ENCODE results near the gene ILF2. TPM values are rescaled to one million over a fixed set of nuclear protein-coding genes. Genes with fewer than 3 reads are reported as not detected.

The ILF2 gene
- total and polyA plus RNA-seq, 2 of the 13 experiments (the other 11 are each of a cell fraction or from before 2014, with no cell fraction given): 292 to 366 TPM

DNA sequence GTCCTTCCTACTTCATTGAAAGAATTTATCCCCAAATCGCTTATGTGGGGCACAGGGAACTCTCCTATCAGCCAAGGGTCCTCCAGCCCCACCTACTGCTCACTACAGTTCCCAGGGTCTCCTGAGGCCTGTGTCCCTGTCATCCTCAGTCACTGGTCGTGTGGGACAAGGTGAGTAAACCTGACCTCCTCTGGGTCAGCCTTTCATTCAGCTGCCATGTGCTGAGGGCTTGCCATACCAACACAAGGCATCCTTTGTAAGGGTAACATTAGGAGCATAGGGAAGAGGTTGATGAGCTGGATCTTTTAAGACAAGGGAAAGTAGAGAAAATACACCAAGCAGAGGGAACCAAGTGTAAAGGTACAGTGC lies 23.5 kb downstream of the ILF2 start:
- Histone ChIP-seq H3K27ac (ENCODE audit: extremely low read length, insufficient read depth, low read length) (no peak overlapping the region), H3K4me1 (ENCODE audit: insufficient read depth, low read length) (peaks cover 15% of the 10 kb centered on the region), H3K79me2 (ENCODE audit: insufficient read depth, low read length) (no peaks in the 10 kb centered on the region), H3K4me3 (replicated peaks in 1 of 3; ENCODE audit: insufficient read depth in 1 of 3, low read depth in 2 of 3, low read length in 3 of 3) (no peak overlapping the region), H3K9me3 (ENCODE audit: low read length) (no peaks in the 10 kb centered on the region), H4K20me1 (ENCODE audit: insufficient read depth, low read length) (no peaks in the 10 kb centered on the region; the same call in 1 of the 2 replicates), H3K4me2 (ENCODE audit: low read depth, low read length) (no peak overlapping the region), H3K9ac (ENCODE audit: insufficient read depth, low read depth, low read length) (no peak overlapping the region), H3K36me3 (replicated peaks in 1 of 2; ENCODE audit: control insufficient read depth in 1 of 2, insufficient read depth in 2 of 2, low read length in 2 of 2) (peaks cover 10 to 37% of the 10 kb centered on the region in 2 experiments), H2AFZ (ENCODE audit: low read length) (no peak overlapping the region), H3K27me3 (ENCODE audit: control insufficient read depth in 1 of 2, insufficient read depth in 2 of 2, low read length in 2 of 2) (no peaks in the 10 kb centered on the region)
- no peak for DNase-seq (ENCODE audit: low spot score)
- peak; percentile 45 for ATAC-seq
- in situ Hi-C loops (cut with HindIII; ENCODE audit: extremely low pct_ligation_motif_present, low pct_unique_long_range_greater_than_20kb): no loop called here
- intact Hi-C loops (cut with micrococcal nuclease; ENCODE audit: unreplicated experiment): no loop called here
- POLR2A ChIA-PET: interaction anchor here (1.3 to 4.6 kb wide), 8 partner anchors 9 to 139 kb away, joined by 3 to 36 read pairs (median 7); partner anchors contain the start of genes CHTOP, S100A1, S100A13 and SNAPIN
- WGBS (ENCODE audit: low lambda C conversion rate): 61% methylated on average over 2 of the region's 2 CpGs
- FAIRE-seq: no peak
- BruUV-seq (replicated peaks): no TSS peak
- CTCF ChIA-PET (ENCODE audit: low intra/inter-chr PET ratio, low total read pairs): no interaction called here
- TF ChIP-seq ZFP41 (CRISPR knock-in tag; IDR thresholded peaks at IDR 0.05; ENCODE audit: borderline replicate concordance): no peak
- TF ChIP-seq ZNF761 (CRISPR knock-in tag; conservative IDR thresholded peaks at IDR 0.05): no peak
- no peak for TF ChIP-seq PHB2 (IDR thresholded peaks at IDR 0.05; ENCODE audit: partially characterized antibody)
- no peak for TF ChIP-seq SRSF9 (IDR thresholded peaks at IDR 0.05; ENCODE audit: borderline replicate concordance, insufficient read depth, low read depth, low read length, poor library complexity, severe bottlenecking)
- TF ChIP-seq ZNF512B (CRISPR knock-in tag; IDR thresholded peaks at IDR 0.05; ENCODE audit: borderline replicate concordance): no peak
- TF ChIP-seq GPN1 (CRISPR knock-in tag; IDR thresholded peaks at IDR 0.05; ENCODE audit: borderline replicate concordance): no peak
- peak; percentile 30 for TF ChIP-seq XRCC5 (optimal IDR thresholded peaks at IDR 0.05; ENCODE audit: low read length)
- no peak for TF ChIP-seq AGO1 (IDR thresholded peaks at IDR 0.05; ENCODE audit: low read depth, low read length, poor library complexity, severe bottlenecking)
- TF ChIP-seq TARDBP (CRISPR knock-in tag; IDR thresholded peaks at IDR 0.05): 0 out of 2 replicates have a peak, but pooled peaks have one; percentile 22
- TF ChIP-seq ZC3H13 (CRISPR knock-in tag; IDR thresholded peaks at IDR 0.05): no peak; the same call in 1 of the 2 replicates
- TF ChIP-seq PAF1 (CRISPR knock-in tag; IDR thresholded peaks at IDR 0.05): peak; percentile 97
- TF ChIP-seq SAP130 (CRISPR knock-in tag; IDR thresholded peaks at IDR 0.05; ENCODE audit: low read depth): peak; percentile 33; the same call in 1 of the 2 replicates
- TF ChIP-seq ZNF326 (CRISPR knock-in tag; IDR thresholded peaks at IDR 0.05; ENCODE audit: borderline replicate concordance): 0 out of 2 replicates have a peak, but pooled peaks have one; percentile 43
- TF ChIP-seq POLR2G (IDR thresholded peaks at IDR 0.05; ENCODE audit: low read depth, low read length): peak; percentile 78
- peak in 1 of 2 experiments; percentile 48; a peak in 2 of 4 replicates for TF ChIP-seq POLR2A (IDR thresholded peaks at IDR 0.05; ENCODE audit: insufficient read depth in 1 of 2, low read depth in 2 of 2, low read length in 2 of 2)
- 0 out of 3 replicates have a peak, but pooled peaks have one; percentile 23 for TF ChIP-seq MXI1 (IDR thresholded peaks at IDR 0.05; ENCODE audit: borderline replicate concordance, low read depth, low read length)
- TF ChIP-seq KDM3A (CRISPR knock-in tag; IDR thresholded peaks at IDR 0.05; ENCODE audit: low read depth): no peak
- TF ChIP-seq CTCF (CRISPR knock-in tag; IDR thresholded peaks at IDR 0.05): peak; percentile 42
- peak; percentile 78 for TF ChIP-seq RBM22 (optimal IDR thresholded peaks at IDR 0.05; ENCODE audit: low read length)
